CD14-positive monocyte (primary cell): Measurements from ENCODE around the gene CPN1. TPM values are rescaled to one million over a fixed set of nuclear protein-coding genes. Genes with fewer than 3 reads are reported as not detected.
A peak's percentile ranks its signal among the peaks of the same experiment; 100 is the strongest.

Experiments used
- DNase-seq, 3 donors: peaks; one replicate each; pipeline ENCODE4 v3.0.0-alpha.2; 2011 to 2022
- H2AFZ ChIP-seq: 2 replicates; pipeline ENCODE4 v1.6.0; 2012; ENCODE audit warnings: mild to moderate bottlenecking, low read depth, low read length, inconsistent platforms; ENCODE audit not compliant: insufficient read depth, poor library complexity, severe bottlenecking
- H3K27ac ChIP-seq, 2 donors: 1 replicate in 1 of 2; 2 replicates in 1 of 2; pipeline ENCODE4 v1.5.1; 2012 to 2013; ENCODE audit warnings: low read length in 2 of 2, control low read depth in 1 of 2, inconsistent platforms in 1 of 2, low read depth in 1 of 2, mild to moderate bottlenecking in 1 of 2
- H3K27me3 ChIP-seq, 2 donors: one replicate each; pipeline versions ENCODE4 v1.6.0 to v1.6.1; 2011 to 2013; ENCODE audit warnings: low read length in 2 of 2; ENCODE audit not compliant: control insufficient read depth in 2 of 2, insufficient read depth in 2 of 2
- H3K36me3 ChIP-seq, 2 donors: replicated peaks in 1 of 2; 1 replicate in 1 of 2; 2 replicates in 1 of 2; pipeline versions ENCODE4 v1.5.1 to v1.6.1; 2012 to 2013; ENCODE audit warnings: low read length in 2 of 2, control low read depth in 1 of 2, inconsistent platforms in 1 of 2, mild to moderate bottlenecking in 1 of 2; ENCODE audit not compliant: insufficient read depth in 2 of 2, control insufficient read depth in 1 of 2
- H3K4me1 ChIP-seq, 2 donors: 1 replicate in 1 of 2; 2 replicates in 1 of 2; pipeline versions ENCODE4 v1.5.1 to v1.6.1; 2012 to 2013; ENCODE audit warnings: low read length in 2 of 2, control low read depth in 1 of 2, inconsistent platforms in 1 of 2, mild to moderate bottlenecking in 1 of 2, moderate library complexity in 1 of 2; ENCODE audit not compliant: insufficient read depth in 2 of 2, control insufficient read depth in 1 of 2
- H3K4me2 ChIP-seq: replicated peaks from 2 replicates; pipeline ENCODE3; 2012; ENCODE audit warnings: low read length, moderate library complexity, mild to moderate bottlenecking; ENCODE audit not compliant: poor library complexity, severe bottlenecking; ENCODE audit errors: extremely low read depth
- H3K4me3 ChIP-seq, 3 experiments: fragments of 200-600 bp in 1 of 3; sonication (generic) in 1 of 3; replicated peaks in 1 of 3; 1 replicate in 2 of 3; 2 replicates in 1 of 3; pipeline ENCODE4 v1.5.1; 2011 to 2013; ENCODE audit warnings: low read length in 3 of 3, mild to moderate bottlenecking in 3 of 3, control low read depth in 2 of 3, low read depth in 2 of 3, inconsistent platforms in 1 of 3, moderate library complexity in 1 of 3
- H3K79me2 ChIP-seq: 2 replicates; pipeline ENCODE4 v1.6.0; 2012; ENCODE audit warnings: mild to moderate bottlenecking, control low read depth, inconsistent platforms, low read length, moderate library complexity; ENCODE audit not compliant: insufficient read depth
- H3K9ac ChIP-seq: 2 replicates; pipeline ENCODE4 v1.6.0; 2017; ENCODE audit warnings: low read length, mild to moderate bottlenecking; ENCODE audit not compliant: insufficient read depth, poor library complexity, severe bottlenecking
- H3K9me3 ChIP-seq, 2 donors: replicated peaks in 1 of 2; 1 replicate in 1 of 2; 2 replicates in 1 of 2; pipeline versions ENCODE4 v1.5.1 to v1.6.1; 2012 to 2013; ENCODE audit warnings: low read length in 2 of 2, control low read depth in 1 of 2; ENCODE audit not compliant: control insufficient read depth in 1 of 2, insufficient read depth in 1 of 2
- H4K20me1 ChIP-seq: 2 replicates; pipeline ENCODE4 v1.6.0; 2012; ENCODE audit warnings: mild to moderate bottlenecking, low read length, control low read depth, moderate library complexity; ENCODE audit not compliant: insufficient read depth
- H3K27ac Mint-ChIP-seq, 7 donors: one replicate each; pipeline ENCODE4 v1.8.0; 2020; ENCODE audit warnings: mild to moderate bottlenecking in 7 of 7, mixed read lengths in 7 of 7, moderate library complexity in 6 of 7, inconsistent platforms in 2 of 7
- H3K27me3 Mint-ChIP-seq, 3 donors: one replicate each; pipeline ENCODE4 v1.8.0; 2021 to 2022; ENCODE audit warnings: low read depth in 3 of 3, mild to moderate bottlenecking in 3 of 3, mixed read lengths in 3 of 3, moderate library complexity in 3 of 3, inconsistent platforms in 1 of 3
- H3K36me3 Mint-ChIP-seq, 2 donors: one replicate each; pipeline ENCODE4 v1.8.0; 2020; ENCODE audit warnings: mixed read lengths in 2 of 2, inconsistent platforms in 1 of 2, mild to moderate bottlenecking in 1 of 2
- H3K4me1 Mint-ChIP-seq: one replicate; pipeline ENCODE4 v1.8.0; 2020; ENCODE audit warnings: mild to moderate bottlenecking, mixed read lengths
- H3K4me3 Mint-ChIP-seq, 2 donors: one replicate each; pipeline ENCODE4 v1.8.0; 2020; ENCODE audit warnings: mild to moderate bottlenecking in 2 of 2, mixed read lengths in 2 of 2, moderate library complexity in 1 of 2
- H3K9me3 Mint-ChIP-seq, 7 donors: one replicate each; pipeline ENCODE4 v1.8.0; 2020 to 2022; ENCODE audit warnings: mixed read lengths in 7 of 7, mild to moderate bottlenecking in 6 of 7, moderate library complexity in 6 of 7, inconsistent platforms in 2 of 7
- WGBS: methylation state at CpG from one replicate; pipeline ENCODE4 v1.1.5; 2013; ENCODE audit warnings: missing lambda C conversion rate; ENCODE audit not compliant: insufficient coverage; 5-methylcytosine and 5-hydroxymethylcytosine counted together
- intact Hi-C, 2 donors: fragments of 100-400 bp; cut with micrococcal nuclease; formaldehyde crosslinking; loops; one replicate each; pipeline versions ENCODE4 v1.15.0 to v1.15.1; 2023
- polyA plus RNA-seq, 3 donors: library from polyadenylated mRNA; depleted of rRNA in 1 of 3; unstranded in 2 of 3; stranded (reverse) in 1 of 3; fragments of 300-500 nt in 2 of 3; fragments of >200 nt in 1 of 3; fragmentation: Illumina TruSeq in 2 of 3; gene quantifications; 1 replicate in 2 of 3; 2 replicates in 1 of 3; pipeline ENCODE4 v1.2.3, GENCODE V29; 2012 to 2021
- TF ChIP-seq, protein P1 (sequence below): fragments of 200-600 bp; IDR thresholded peaks from one replicate; pipeline ENCODE4 v1.8.0; 2022; ENCODE audit warnings: antibody characterized with exemption, mild to moderate bottlenecking

Gene CPN1
- polyA plus RNA-seq, 3 donors = not detected

- no peaks in the 10 kb centered on the region for H3K9me3 Mint-ChIP-seq
- no peaks in the 10 kb centered on the region for H4K20me1 ChIP-seq
- H3K79me2 ChIP-seq = peaks cover 7% of the 10 kb centered on the region
- peak overlapping the region; percentile 42 to 80 for H3K4me3 Mint-ChIP-seq
- H3K27ac ChIP-seq = peak overlapping the region; percentile 85 to 96
- no peaks in the 10 kb centered on the region for H3K27me3 ChIP-seq
- H3K27me3 Mint-ChIP-seq = peaks cover 0 to 3% (median 1%) of the 10 kb centered on the region in 3 donors
- H3K36me3 Mint-ChIP-seq = peaks cover 9% of the 10 kb centered on the region in 2 donors
- H3K27ac Mint-ChIP-seq = peak overlapping the region; percentile 97 to 99 (median 98)
- DNase-seq = peak; percentile 97 to 99 (median 99)
- peaks cover 25% of the 10 kb centered on the region for H3K4me1 Mint-ChIP-seq
- TF ChIP-seq, protein P1, sequence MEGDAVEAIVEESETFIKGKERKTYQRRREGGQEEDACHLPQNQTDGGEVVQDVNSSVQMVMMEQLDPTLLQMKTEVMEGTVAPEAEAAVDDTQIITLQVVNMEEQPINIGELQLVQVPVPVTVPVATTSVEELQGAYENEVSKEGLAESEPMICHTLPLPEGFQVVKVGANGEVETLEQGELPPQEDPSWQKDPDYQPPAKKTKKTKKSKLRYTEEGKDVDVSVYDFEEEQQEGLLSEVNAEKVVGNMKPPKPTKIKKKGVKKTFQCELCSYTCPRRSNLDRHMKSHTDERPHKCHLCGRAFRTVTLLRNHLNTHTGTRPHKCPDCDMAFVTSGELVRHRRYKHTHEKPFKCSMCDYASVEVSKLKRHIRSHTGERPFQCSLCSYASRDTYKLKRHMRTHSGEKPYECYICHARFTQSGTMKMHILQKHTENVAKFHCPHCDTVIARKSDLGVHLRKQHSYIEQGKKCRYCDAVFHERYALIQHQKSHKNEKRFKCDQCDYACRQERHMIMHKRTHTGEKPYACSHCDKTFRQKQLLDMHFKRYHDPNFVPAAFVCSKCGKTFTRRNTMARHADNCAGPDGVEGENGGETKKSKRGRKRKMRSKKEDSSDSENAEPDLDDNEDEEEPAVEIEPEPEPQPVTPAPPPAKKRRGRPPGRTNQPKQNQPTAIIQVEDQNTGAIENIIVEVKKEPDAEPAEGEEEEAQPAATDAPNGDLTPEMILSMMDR = no peak
- H3K4me1 ChIP-seq = peaks cover 24 to 27% of the 10 kb centered on the region in 2 donors
- H3K9ac ChIP-seq = peak overlapping the region; percentile 63
- no peaks in the 10 kb centered on the region for H3K9me3 ChIP-seq
- WGBS = 20% methylated on average over 1 of the region's 8 CpGs
- no peaks in the 10 kb centered on the region for H3K36me3 ChIP-seq
- intact Hi-C loops = loop anchor here in 1 of 2 donors (2.0 kb wide), 1 partner anchor 15 kb away; the partner anchor contains the start of gene DNMBP
- peak overlapping the region; percentile 43 for H3K4me2 ChIP-seq
- H2AFZ ChIP-seq = peak overlapping the region; percentile 39
- peak overlapping the region; percentile 11 to 51 (median 48) for H3K4me3 ChIP-seq
Observed at GRCh38 chr10:99993701-99994689, 87.7 kb downstream of the CPN1 start.

Other genes with a start within 250 kb of the CPN1 start
- 10 to 100 TPM in 1 of 3 donors, 1 to 10 TPM in 1, under 1 TPM in 1; 0.83 to 10.3 (median 1.2) TPM for gene DNMBP, start 71.9 kb downstream of the CPN1 start, polyA plus RNA-seq
- gene ERLIN1, start 104.2 kb upstream of the CPN1 start, polyA plus RNA-seq = 10 to 100 TPM; 14.5 to 31.4 (median 18.7) TPM
- 10 to 100 TPM; 14.3 to 16.5 (median 15.9) TPM for gene CHUK, start 147.7 kb upstream of the CPN1 start, polyA plus RNA-seq
- gene CWF19L1, start 185.8 kb upstream of the CPN1 start, polyA plus RNA-seq = 10 to 100 TPM; 19.9 to 29.3 (median 22.2) TPM
- 100 to 1,000 TPM in 2 of 3 donors, 10 to 100 TPM in 1; 37.9 to 142 (median 111) TPM for gene BLOC1S2, start 204.8 kb upstream of the CPN1 start, polyA plus RNA-seq
- gene PKD2L1, start 248.4 kb upstream of the CPN1 start, polyA plus RNA-seq = 1 to 10 TPM in 1 of 3 donors, under 1 TPM in 1, not detected in 1; 0.15 to 1.5 TPM